Tibial nerve (tissue), 3 donors: Measurements from ENCODE around the gene LRRC8E.

ENCODE experiments used
- CTCF ChIP-seq, 5 experiments: fragments of 200-600 bp in 3 of 5; fragments of 450-650 bp in 2 of 5; sonication (generic) in 3 of 5; IDR thresholded peaks; one replicate each; pipeline ENCODE4 v1.5.1; 2016 to 2019; ENCODE audit warnings: antibody characterized with exemption in 5 of 5, mild to moderate bottlenecking in 3 of 5, moderate library complexity in 2 of 5
- POLR2A ChIP-seq, 2 donors: fragments of 450-650 bp; IDR thresholded peaks; one replicate each; pipeline ENCODE4 v1.6.1; 2017; ENCODE audit warnings: antibody characterized with exemption in 2 of 2, mild to moderate bottlenecking in 2 of 2, moderate library complexity in 2 of 2

- TF ChIP-seq CTCF (IDR thresholded peaks at IDR 0.05) = no peak
- no peak for TF ChIP-seq POLR2A (IDR thresholded peaks at IDR 0.05)
Measured at GRCh38 chr19:7885818-7886217, 2.5 kb upstream of the LRRC8E start.
